IMR-90 (cell line): ENCODE data around the gene GATD1. TPM values are rescaled to one million over a fixed set of nuclear protein-coding genes. Genes with fewer than 3 reads are reported as not detected.

Experiments used
- ATAC-seq: fragments of 200-7000 bp; cut with Tn5 transposase; 2 replicates; pipeline ENCODE4 v1.9.1; 2020; ENCODE audit warnings: low read depth, mild to moderate bottlenecking, moderate library complexity
- BruUV-seq: library from RNA; stranded (reverse); fragments of 400-500 nt; replicated peaks from 2 replicates; lab custom pipeline; 2021; lab: Mats Ljungman, UMichigan
- CTCF ChIA-PET: fragments of 300-600 bp; formaldehyde crosslinking; extraction: SDS; loops from one replicate; lab custom pipeline; 2021; ENCODE audit warnings: antibody characterized with exemption; lab: Yijun Ruan, JAX
- POLR2A ChIA-PET: fragments of 300-600 bp; sonication (Branson Sonifier 250); formaldehyde crosslinking; loops from one replicate; lab custom pipeline; 2022; ENCODE audit warnings: antibody characterized with exemption; ENCODE audit not compliant: unreplicated experiment; lab: Charles Lee
- DNase-seq: peaks from one replicate; pipeline ENCODE4 v3.0.0; 2013
- H2AFZ ChIP-seq: replicated peaks from 2 replicates; pipeline ENCODE3; 2013; ENCODE audit warnings: low read length, mild to moderate bottlenecking; ENCODE audit not compliant: poor library complexity
- H2AK5ac ChIP-seq: 2 replicates; pipeline ENCODE4 v1.6.1; 2013; ENCODE audit warnings: low read depth, low read length, inconsistent platforms
- H2AK9ac ChIP-seq: replicated peaks from 2 replicates; pipeline ENCODE3; 2013; ENCODE audit warnings: mild to moderate bottlenecking, low read depth, low read length, moderate library complexity; ENCODE audit not compliant: poor library complexity
- H2BK120ac ChIP-seq: 2 replicates; pipeline ENCODE4 v1.6.1; 2013; ENCODE audit warnings: low read depth, low read length, inconsistent platforms
- H2BK15ac ChIP-seq: 3 replicates; pipeline ENCODE4 v1.6.1; 2013; ENCODE audit warnings: low read depth, low read length, inconsistent platforms
- H2BK20ac ChIP-seq: 2 replicates; pipeline ENCODE4 v1.6.1; 2013; ENCODE audit warnings: low read depth, mild to moderate bottlenecking, inconsistent platforms, low read length, moderate library complexity
- H2BK5ac ChIP-seq: 2 replicates; pipeline ENCODE4 v1.6.1; 2013; ENCODE audit warnings: mild to moderate bottlenecking, low read depth, low read length, inconsistent platforms; ENCODE audit not compliant: poor library complexity, severe bottlenecking
- H3K14ac ChIP-seq: replicated peaks from 2 replicates; pipeline ENCODE4 v1.6.1; 2013; ENCODE audit warnings: low read depth, low read length, inconsistent platforms
- H3K18ac ChIP-seq: 2 replicates; pipeline ENCODE4 v1.6.1; 2013; ENCODE audit warnings: low read depth, low read length, control low read depth
- H3K23ac ChIP-seq: 2 replicates; pipeline ENCODE4 v1.6.1; 2013; ENCODE audit warnings: low read depth, low read length, inconsistent platforms
- H3K27ac ChIP-seq: 2 replicates; pipeline ENCODE4 v1.5.1; 2013; ENCODE audit warnings: mild to moderate bottlenecking, control low read depth, low read length; ENCODE audit not compliant: insufficient read depth
- H3K27me3 ChIP-seq: 2 replicates; pipeline ENCODE4 v1.6.1; 2013; ENCODE audit warnings: low read length; ENCODE audit not compliant: control insufficient read depth, insufficient read depth
- H3K36me3 ChIP-seq: 2 replicates; pipeline ENCODE4 v1.6.1; 2013; ENCODE audit warnings: low read length, mixed read lengths; ENCODE audit not compliant: control insufficient read depth, insufficient read depth
- H3K4ac ChIP-seq: 2 replicates; pipeline ENCODE4 v1.6.1; 2013; ENCODE audit warnings: low read depth, low read length, inconsistent platforms
- H3K4me1 ChIP-seq: 2 replicates; pipeline ENCODE4 v1.6.1; 2013; ENCODE audit warnings: low read length, mixed read lengths; ENCODE audit not compliant: control insufficient read depth, insufficient read depth
- H3K4me2 ChIP-seq: 2 replicates; pipeline ENCODE4 v1.6.1; 2013; ENCODE audit warnings: low read depth, mild to moderate bottlenecking, control low read depth, low read length, moderate library complexity
- H3K4me3 ChIP-seq: 2 replicates; pipeline ENCODE4 v1.5.1; 2013; ENCODE audit warnings: low read depth, mild to moderate bottlenecking, control low read depth, low read length, moderate library complexity; ENCODE audit not compliant: insufficient read depth
- H3K56ac ChIP-seq: 2 replicates; pipeline ENCODE4 v1.6.1; 2013; ENCODE audit warnings: low read length, inconsistent platforms; ENCODE audit not compliant: insufficient read depth; ENCODE audit errors: extremely low read depth
- H3K79me1 ChIP-seq, 2 experiments: 2 replicates each; pipeline ENCODE4 v1.6.1; 2013; ENCODE audit warnings: low read length in 2 of 2, inconsistent platforms in 1 of 2, low read depth in 1 of 2
- H3K9ac ChIP-seq: 2 replicates; pipeline ENCODE4 v1.6.1; 2013; ENCODE audit warnings: low read depth, low read length, control low read depth
- H3K9me1 ChIP-seq: 2 replicates; pipeline ENCODE4 v1.6.1; 2013; ENCODE audit warnings: low read length, inconsistent platforms; ENCODE audit not compliant: insufficient read depth
- H3K9me3 ChIP-seq: 2 replicates; pipeline ENCODE4 v1.6.1; 2013; ENCODE audit warnings: low read length; ENCODE audit not compliant: control insufficient read depth, insufficient read depth
- H4K20me1 ChIP-seq: 2 replicates; pipeline ENCODE4 v1.6.1; 2013; ENCODE audit warnings: low read length, inconsistent platforms; ENCODE audit not compliant: insufficient read depth
- H4K5ac ChIP-seq: 2 replicates; pipeline ENCODE4 v1.6.1; 2013; ENCODE audit warnings: mild to moderate bottlenecking, low read depth, low read length, control low read depth
- H4K8ac ChIP-seq, 2 experiments: 2 replicates each; pipeline ENCODE4 v1.6.1; 2013; ENCODE audit warnings: low read depth in 2 of 2, low read length in 2 of 2, control low read depth in 1 of 2, inconsistent platforms in 1 of 2
- H4K91ac ChIP-seq: 2 replicates; pipeline ENCODE4 v1.6.1; 2013; ENCODE audit warnings: low read depth, low read length, inconsistent platforms; ENCODE audit not compliant: insufficient read depth
- WGBS, 2 experiments: methylation state at CpG; one replicate each; pipeline versions ENCODE4 v1.1.5 to v1.1.7; 2013; ENCODE audit warnings: missing lambda C conversion rate in 2 of 2; ENCODE audit not compliant: insufficient read length in 1 of 2; ENCODE audit errors: extremely low coverage in 2 of 2; 5-methylcytosine and 5-hydroxymethylcytosine counted together
- dilution Hi-C: fragments of 300-500 bp; cut with HindIII; formaldehyde crosslinking; loops from one replicate; pipeline ENCODE4 v1.14.3; 2018; ENCODE audit warnings: low sequenced_read_pairs; ENCODE audit not compliant: unreplicated experiment
- in situ Hi-C: fragments of 300-500 bp; cut with MboI; formaldehyde crosslinking; loops from 3 replicates; pipeline ENCODE4 v1.14.3; 2019; ENCODE audit warnings: low sequenced_read_pairs, inconsistent platforms, mixed read lengths
- intact Hi-C: fragments of 100-400 bp; cut with micrococcal nuclease; formaldehyde crosslinking; loops from 2 replicates; pipeline ENCODE4 v1.10.0; 2022
- polyA plus RNA-seq, 3 experiments: library from polyadenylated mRNA; depleted of rRNA; stranded (reverse); fragments of >200 nt; gene quantifications; 2 replicates each; pipeline ENCODE4 v1.2.3, GENCODE V29; 2012; ENCODE audit warnings: low replicate concordance in 1 of 3
- total RNA-seq: library from RNA; depleted of rRNA; stranded (reverse); fragments of >200 nt; gene quantifications from 2 replicates; pipeline ENCODE4 v1.2.3, GENCODE V29; 2012
- TF ChIP-seq, protein P1 (sequence below): fragments of 150-350 bp; IDR thresholded peaks from 2 replicates; pipeline ENCODE4 v1.6.1; 2016; ENCODE audit warnings: low read depth, mild to moderate bottlenecking, low read length, moderate library complexity, borderline replicate concordance

GATD1 gene
- total and polyA plus RNA-seq, 2 of the 4 experiments (the other 2 are of a cell fraction) = 3.0 to 52.5 TPM

DNA sequence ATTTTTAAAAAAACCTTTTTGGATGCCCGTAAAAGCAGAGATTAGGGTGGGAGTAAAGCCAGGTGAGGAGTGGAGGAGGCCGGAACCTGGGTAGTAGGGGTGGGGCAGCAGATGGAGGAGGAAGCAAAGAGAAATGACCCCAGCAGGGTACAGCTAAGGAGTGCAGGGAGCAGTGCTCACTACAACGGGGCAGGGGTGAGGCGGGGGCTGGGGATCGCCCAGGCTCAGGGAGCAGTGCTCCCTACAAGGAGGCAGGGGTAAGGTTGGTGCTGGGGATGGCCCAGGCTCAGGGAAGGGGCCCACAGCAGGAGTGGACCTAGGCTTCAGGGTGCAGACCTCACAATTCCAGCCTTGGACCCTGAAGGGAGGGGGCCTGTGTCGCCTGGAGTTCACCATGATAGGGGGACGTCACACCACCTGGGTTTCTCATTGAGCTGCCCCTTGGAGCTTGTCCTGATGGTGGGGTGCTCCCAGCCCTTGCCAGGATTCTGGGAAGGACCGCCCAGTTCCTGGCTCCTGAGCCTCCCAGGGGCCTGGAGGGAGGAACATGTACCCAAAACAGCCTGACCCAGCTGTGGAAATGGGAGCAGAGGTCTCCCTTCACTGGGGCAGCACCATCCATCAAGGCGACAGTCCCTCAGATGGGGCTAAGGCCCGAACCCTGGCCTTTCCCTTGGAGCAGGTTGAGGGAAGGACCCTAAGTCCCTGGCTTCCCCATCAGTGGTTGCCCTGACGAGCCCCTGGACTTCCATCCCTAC lies 38.6 kb upstream of the GATD1 start:
- peaks cover 3% of the 10 kb centered on the region; the same call in 1 of the 2 replicates for H3K9me1 ChIP-seq
- H3K23ac ChIP-seq = no peak overlapping the region
- H3K4me1 ChIP-seq = peaks cover 13% of the 10 kb centered on the region
- peaks cover 40% of the 10 kb centered on the region for H4K20me1 ChIP-seq
- DNase-seq (no peak), ATAC-seq (no peak)
- no peak overlapping the region for H3K4me2 ChIP-seq
- no peak overlapping the region for H3K9ac ChIP-seq
- H3K9me3 ChIP-seq = no peaks in the 10 kb centered on the region
- ChIA-PET POLR2A (no interaction called here), CTCF (no interaction called here)
- no TSS peak for BruUV-seq
- no peak overlapping the region for H3K56ac ChIP-seq
- no peak overlapping the region for H4K8ac ChIP-seq
- H2BK5ac ChIP-seq = no peak overlapping the region
- H3K27ac ChIP-seq = no peak overlapping the region
- no peak overlapping the region for H2AFZ ChIP-seq
- dilution Hi-C loops = no loop called here
- H3K27me3 ChIP-seq = no peaks in the 10 kb centered on the region
- H3K4ac ChIP-seq = no peak overlapping the region; the same call in 1 of the 2 replicates
- 83% methylated on average over 2 of the region's 11 CpGs; no CpG with 5 or more reads in 1 of the 2 experiments for WGBS, 2 experiments
- H2AK9ac ChIP-seq = no peak overlapping the region
- H3K4me3 ChIP-seq = no peak overlapping the region
- H3K14ac ChIP-seq = no peak overlapping the region
- in situ Hi-C loops = no loop called here
- H3K36me3 ChIP-seq = peaks cover 30% of the 10 kb centered on the region
- no peak overlapping the region for H4K91ac ChIP-seq
- H2BK15ac ChIP-seq = no peak overlapping the region
- H3K18ac ChIP-seq = no peak overlapping the region
- no peak overlapping the region for H2BK20ac ChIP-seq
- H2AK5ac ChIP-seq = no peak overlapping the region
- intact Hi-C loops = no loop called here
- H3K79me1 ChIP-seq = peaks cover 26 to 41% of the 10 kb centered on the region in 2 experiments
- no peak overlapping the region for H2BK120ac ChIP-seq
- no peak overlapping the region for H4K5ac ChIP-seq
- TF ChIP-seq, protein P1, sequence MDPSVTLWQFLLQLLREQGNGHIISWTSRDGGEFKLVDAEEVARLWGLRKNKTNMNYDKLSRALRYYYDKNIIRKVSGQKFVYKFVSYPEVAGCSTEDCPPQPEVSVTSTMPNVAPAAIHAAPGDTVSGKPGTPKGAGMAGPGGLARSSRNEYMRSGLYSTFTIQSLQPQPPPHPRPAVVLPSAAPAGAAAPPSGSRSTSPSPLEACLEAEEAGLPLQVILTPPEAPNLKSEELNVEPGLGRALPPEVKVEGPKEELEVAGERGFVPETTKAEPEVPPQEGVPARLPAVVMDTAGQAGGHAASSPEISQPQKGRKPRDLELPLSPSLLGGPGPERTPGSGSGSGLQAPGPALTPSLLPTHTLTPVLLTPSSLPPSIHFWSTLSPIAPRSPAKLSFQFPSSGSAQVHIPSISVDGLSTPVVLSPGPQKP = no peak
